HG02588 (cell line): ENCODE measurements around the gene SPAG16.

Experiments
- ATAC-seq: cut with Tn5 transposase; IDR thresholded peaks from one replicate; pipeline ENCODE4 v1.9.1; 2021; ENCODE audit warnings: mild to moderate bottlenecking, moderate library complexity; ENCODE audit not compliant: unreplicated experiment

Gene SPAG16

GRCh38 chr2:214226061-214226460 is 941.8 kb downstream of the SPAG16 start:
- no peak for ATAC-seq

- ATAC-seq: no peak
These were observed 948.0 kb downstream of the SPAG16 start for GRCh38 chr2:214232271-214232670.

- ATAC-seq: no peak
These were observed 948.9 kb downstream of the SPAG16 start for GRCh38 chr2:214233164-214233563.

- no peak for ATAC-seq
These were observed 958.5 kb downstream of the SPAG16 start for GRCh38 chr2:214242797-214243196.

- no peak for ATAC-seq
These were observed 960.6 kb downstream of the SPAG16 start for GRCh38 chr2:214244847-214245246.

GRCh38 chr2:214246417-214246816 is 962.2 kb downstream of the SPAG16 start:
- ATAC-seq: no peak

- no peak for ATAC-seq
These were observed 963.3 kb downstream of the SPAG16 start for GRCh38 chr2:214247531-214247930.

GRCh38 chr2:214255046-214255445 is 970.8 kb downstream of the SPAG16 start:
- no peak for ATAC-seq

GRCh38 chr2:214261683-214262082 is 977.4 kb downstream of the SPAG16 start:
- no peak for ATAC-seq

GRCh38 chr2:214264171-214264570 is 979.9 kb downstream of the SPAG16 start:
- no peak for ATAC-seq

GRCh38 chr2:214265991-214266489 is 981.8 kb downstream of the SPAG16 start:
- no peak for ATAC-seq

- ATAC-seq: no peak
These were observed 993.6 kb downstream of the SPAG16 start for GRCh38 chr2:214277880-214278279.

- ATAC-seq: no peak
These were observed 1001.7 kb downstream of the SPAG16 start for GRCh38 chr2:214286011-214286410.

- no peak for ATAC-seq
These were observed 1009.3 kb downstream of the SPAG16 start for GRCh38 chr2:214293593-214293992.

- ATAC-seq: no peak
These were observed 1010.2 kb downstream of the SPAG16 start for GRCh38 chr2:214294426-214294825.

GRCh38 chr2:214297423-214297822 is 1013.2 kb downstream of the SPAG16 start:
- ATAC-seq: no peak

- ATAC-seq: peak; percentile 56
These were observed 1026.1 kb downstream of the SPAG16 start for GRCh38 chr2:214310319-214310718.

GRCh38 chr2:214311031-214311533 is 1026.8 kb downstream of the SPAG16 start:
- peak; percentile 40 for ATAC-seq

GRCh38 chr2:214311931-214312749 is 1027.9 kb downstream of the SPAG16 start:
- ATAC-seq: no peak

GRCh38 chr2:214315324-214315723 is 1031.1 kb downstream of the SPAG16 start:
- ATAC-seq: no peak

GRCh38 chr2:214320211-214320610 is 1035.9 kb downstream of the SPAG16 start:
- ATAC-seq: no peak

GRCh38 chr2:214322662-214323061 is 1038.4 kb downstream of the SPAG16 start:
- ATAC-seq: no peak
